Measurements from ENCODE around the gene PEAK1. TPM values are rescaled to one million over a fixed set of nuclear protein-coding genes. Genes with fewer than 3 reads are reported as not detected.

The PEAK1 gene
- total and polyA plus RNA-seq, 2 donors (not counting 1 experiment from before 2014, with no cell fraction given): 61.0 to 91.8 TPM

- H3K4me2 ChIP-seq (ENCODE audit: extremely low read depth, insufficient read depth, low read length): no peak overlapping the region
- TF ChIP-seq CTCF (conservative IDR thresholded peaks at IDR 0.05 in 1 of 2, IDR thresholded peaks at IDR 0.05 in 1 of 2; ENCODE audit: low read depth in 1 of 2, low read length in 2 of 2) (no peak), EZH2 (IDR thresholded peaks at IDR 0.05; ENCODE audit: low read length, missing control alignments) (no peak)
- H4K20me1 ChIP-seq (ENCODE audit: control insufficient read depth, extremely low read depth, insufficient read depth, low read length): no peaks in the 10 kb centered on the region
- H3K27me3 ChIP-seq (ENCODE audit: control insufficient read depth, insufficient read depth, low read length): no peaks in the 10 kb centered on the region
- DNase-seq (ENCODE audit: low read depth in 2 of 2): no peak
- H3K9me3 ChIP-seq (ENCODE audit: control insufficient read depth, insufficient read depth, low read depth, low read length): no peaks in the 10 kb centered on the region
- no peaks in the 10 kb centered on the region for H3K36me3 ChIP-seq (ENCODE audit: control insufficient read depth, insufficient read depth, low read length)
- H2AFZ ChIP-seq (ENCODE audit: low read length): no peak overlapping the region
- peaks cover 30% of the 10 kb centered on the region for H3K79me2 ChIP-seq (ENCODE audit: control insufficient read depth, insufficient read depth, low read length)
- H3K4me1 ChIP-seq (ENCODE audit: control insufficient read depth, extremely low read depth, insufficient read depth, low read length): no peaks in the 10 kb centered on the region
- H3K27ac ChIP-seq (ENCODE audit: insufficient read depth, low read length): no peak overlapping the region
- no peak overlapping the region for H3K4me3 ChIP-seq (replicated peaks in 1 of 4; ENCODE audit: control extremely low read depth in 1 of 4, insufficient read depth in 1 of 4, low read depth in 3 of 4, low read length in 4 of 4)
- no peak overlapping the region for H3K9ac ChIP-seq (ENCODE audit: insufficient read depth, low read length)
These were observed 61.2 kb downstream of the PEAK1 start for GRCh38 chr15:77358545-77359240.

- Histone ChIP-seq H4K20me1 (ENCODE audit: control insufficient read depth, extremely low read depth, insufficient read depth, low read length) (no peaks in the 10 kb centered on the region), H3K9ac (ENCODE audit: insufficient read depth, low read length) (no peak overlapping the region), H3K4me2 (ENCODE audit: extremely low read depth, insufficient read depth, low read length) (no peak overlapping the region), H3K4me3 (replicated peaks in 1 of 4; ENCODE audit: control extremely low read depth in 1 of 4, insufficient read depth in 1 of 4, low read depth in 3 of 4, low read length in 4 of 4) (no peak overlapping the region), H3K27me3 (ENCODE audit: control insufficient read depth, insufficient read depth, low read length) (no peaks in the 10 kb centered on the region), H2AFZ (ENCODE audit: low read length) (no peak overlapping the region), H3K27ac (ENCODE audit: insufficient read depth, low read length) (no peak overlapping the region), H3K79me2 (ENCODE audit: control insufficient read depth, insufficient read depth, low read length) (peaks cover 29% of the 10 kb centered on the region), H3K36me3 (ENCODE audit: control insufficient read depth, insufficient read depth, low read length) (no peaks in the 10 kb centered on the region), H3K4me1 (ENCODE audit: control insufficient read depth, extremely low read depth, insufficient read depth, low read length) (no peaks in the 10 kb centered on the region), H3K9me3 (ENCODE audit: control insufficient read depth, insufficient read depth, low read depth, low read length) (no peaks in the 10 kb centered on the region)
- DNase-seq (ENCODE audit: low read depth in 2 of 2): no peak
- TF ChIP-seq CTCF (conservative IDR thresholded peaks at IDR 0.05 in 1 of 2, IDR thresholded peaks at IDR 0.05 in 1 of 2; ENCODE audit: low read depth in 1 of 2, low read length in 2 of 2) (no peak), EZH2 (IDR thresholded peaks at IDR 0.05; ENCODE audit: low read length, missing control alignments) (no peak)
These were observed 63.6 kb downstream of the PEAK1 start for GRCh38 chr15:77356305-77356704.

- Histone ChIP-seq H3K4me1 (ENCODE audit: control insufficient read depth, extremely low read depth, insufficient read depth, low read length) (no peaks in the 10 kb centered on the region), H3K4me3 (replicated peaks in 1 of 4; ENCODE audit: control extremely low read depth in 1 of 4, insufficient read depth in 1 of 4, low read depth in 3 of 4, low read length in 4 of 4) (no peak overlapping the region), H4K20me1 (ENCODE audit: control insufficient read depth, extremely low read depth, insufficient read depth, low read length) (no peaks in the 10 kb centered on the region), H3K27ac (ENCODE audit: insufficient read depth, low read length) (no peak overlapping the region), H3K36me3 (ENCODE audit: control insufficient read depth, insufficient read depth, low read length) (no peaks in the 10 kb centered on the region), H3K79me2 (ENCODE audit: control insufficient read depth, insufficient read depth, low read length) (peaks cover 27% of the 10 kb centered on the region), H3K9ac (ENCODE audit: insufficient read depth, low read length) (no peak overlapping the region), H3K9me3 (ENCODE audit: control insufficient read depth, insufficient read depth, low read depth, low read length) (no peaks in the 10 kb centered on the region), H2AFZ (ENCODE audit: low read length) (no peak overlapping the region), H3K4me2 (ENCODE audit: extremely low read depth, insufficient read depth, low read length) (no peak overlapping the region), H3K27me3 (ENCODE audit: control insufficient read depth, insufficient read depth, low read length) (no peaks in the 10 kb centered on the region)
- no peak for DNase-seq (ENCODE audit: low read depth in 2 of 2)
- TF ChIP-seq CTCF (conservative IDR thresholded peaks at IDR 0.05 in 1 of 2, IDR thresholded peaks at IDR 0.05 in 1 of 2; ENCODE audit: low read depth in 1 of 2, low read length in 2 of 2) (no peak), EZH2 (IDR thresholded peaks at IDR 0.05; ENCODE audit: low read length, missing control alignments) (no peak)
These were observed 64.6 kb downstream of the PEAK1 start for GRCh38 chr15:77355321-77355720.

All from fibroblast of lung (primary cell).